H9 (cell line): ENCODE data around the gene ARID2. TPM values are rescaled to one million over a fixed set of nuclear protein-coding genes. Genes with fewer than 3 reads are reported as not detected.

ENCODE experiments used
- DNase-seq: peaks from one replicate; pipeline ENCODE4 v3.0.0-alpha.2; 2017
- H2AFZ ChIP-seq: one replicate; pipeline ENCODE4 v1.6.1; 2013; ENCODE audit warnings: mild to moderate bottlenecking, low read length, control low read depth, moderate library complexity
- H2AK5ac ChIP-seq: 2 replicates; pipeline ENCODE4 v1.6.1; 2013; ENCODE audit warnings: low read length, control low read depth, mixed read lengths; ENCODE audit not compliant: insufficient read length
- H2BK120ac ChIP-seq: one replicate; pipeline ENCODE4 v1.6.1; 2013; ENCODE audit warnings: low read depth, mild to moderate bottlenecking, low read length, control low read depth, inconsistent platforms; ENCODE audit not compliant: poor library complexity, severe bottlenecking
- H2BK12ac ChIP-seq: 2 replicates; pipeline ENCODE4 v1.6.1; 2013; ENCODE audit warnings: low read length, control low read depth, mixed read lengths, low read depth; ENCODE audit not compliant: insufficient read length
- H2BK15ac ChIP-seq: 2 replicates; pipeline ENCODE4 v1.6.1; 2013; ENCODE audit warnings: low read depth, low read length, control low read depth
- H2BK20ac ChIP-seq: one replicate; pipeline ENCODE4 v1.6.1; 2013; ENCODE audit warnings: low read depth, mild to moderate bottlenecking, low read length, control low read depth, inconsistent platforms; ENCODE audit not compliant: poor library complexity, severe bottlenecking
- H2BK5ac ChIP-seq: 2 replicates; pipeline ENCODE4 v1.6.1; 2013; ENCODE audit warnings: low read length, control low read depth, mixed read lengths; ENCODE audit not compliant: insufficient read length
- H3K14ac ChIP-seq: 2 replicates; pipeline ENCODE4 v1.6.1; 2013; ENCODE audit warnings: low read length, control low read depth; ENCODE audit not compliant: insufficient read depth
- H3K18ac ChIP-seq: 2 replicates; pipeline ENCODE4 v1.6.1; 2013; ENCODE audit warnings: low read depth, mild to moderate bottlenecking, mixed read lengths, low read length, control low read depth; ENCODE audit not compliant: insufficient read length
- H3K23ac ChIP-seq: 2 replicates; pipeline ENCODE4 v1.6.1; 2013; ENCODE audit warnings: low read length, control low read depth, mixed read lengths, low read depth; ENCODE audit not compliant: insufficient read length
- H3K23me2 ChIP-seq: 2 replicates; pipeline ENCODE4 v1.6.1; 2013; ENCODE audit warnings: low read depth, mild to moderate bottlenecking, mixed read lengths, low read length, control low read depth; ENCODE audit not compliant: insufficient read length, poor library complexity, severe bottlenecking
- H3K27ac ChIP-seq: 2 replicates; pipeline ENCODE4 v1.5.1; 2013; ENCODE audit warnings: low read length, control low read depth, mixed read lengths, low read depth; ENCODE audit not compliant: insufficient read length
- H3K27me3 ChIP-seq: 2 replicates; pipeline ENCODE4 v1.6.1; 2013; ENCODE audit warnings: low read length, control low read depth, inconsistent platforms; ENCODE audit not compliant: insufficient read depth
- H3K4ac ChIP-seq: 2 replicates; pipeline ENCODE4 v1.6.1; 2013; ENCODE audit warnings: low read depth, mild to moderate bottlenecking, control low read depth, inconsistent platforms, low read length, moderate library complexity
- H3K4me1 ChIP-seq: 2 replicates; pipeline ENCODE4 v1.6.1; 2013; ENCODE audit warnings: low read length, control low read depth, inconsistent platforms; ENCODE audit not compliant: insufficient read depth
- H3K4me2 ChIP-seq: 2 replicates; pipeline ENCODE4 v1.6.1; 2013; ENCODE audit warnings: low read length, control low read depth, mixed read lengths; ENCODE audit not compliant: insufficient read length, insufficient read depth
- H3K56ac ChIP-seq: 2 replicates; pipeline ENCODE4 v1.6.1; 2013; ENCODE audit warnings: low read depth, mild to moderate bottlenecking, mixed read lengths, low read length, control low read depth; ENCODE audit not compliant: insufficient read length
- H3K79me1 ChIP-seq: 2 replicates; pipeline ENCODE4 v1.6.1; 2013; ENCODE audit warnings: low read depth, mild to moderate bottlenecking, moderate library complexity, low read length, control low read depth, inconsistent platforms; ENCODE audit not compliant: insufficient read depth, poor library complexity, severe bottlenecking
- H3K79me2 ChIP-seq: 2 replicates; pipeline ENCODE4 v1.6.1; 2013; ENCODE audit warnings: low read length, control low read depth, inconsistent platforms; ENCODE audit not compliant: insufficient read depth
- H3K9ac ChIP-seq: 2 replicates; pipeline ENCODE4 v1.6.1; 2013; ENCODE audit warnings: low read length, control low read depth, mixed read lengths; ENCODE audit not compliant: insufficient read length; ENCODE audit errors: extremely low read depth
- H3K9me3 ChIP-seq: one replicate; pipeline ENCODE4 v1.6.1; 2013; ENCODE audit warnings: low read depth, low read length, inconsistent platforms; ENCODE audit not compliant: control insufficient read depth
- H3T11ph ChIP-seq: one replicate; pipeline ENCODE4 v1.6.1; 2013; ENCODE audit warnings: mild to moderate bottlenecking, low read length, control low read depth, inconsistent platforms
- H4K20me1 ChIP-seq: one replicate; pipeline ENCODE4 v1.6.1; 2013; ENCODE audit not compliant: control insufficient read depth, insufficient read length, insufficient read depth
- H4K5ac ChIP-seq: 2 replicates; pipeline ENCODE4 v1.6.1; 2013; ENCODE audit warnings: low read depth, mild to moderate bottlenecking, mixed read lengths, low read length, control low read depth; ENCODE audit not compliant: insufficient read length
- H4K8ac ChIP-seq: replicated peaks from 2 replicates; pipeline ENCODE4 v1.6.1; 2013; ENCODE audit warnings: low read length, control low read depth, mixed read lengths, low read depth; ENCODE audit not compliant: insufficient read length
- H4K91ac ChIP-seq: 2 replicates; pipeline ENCODE4 v1.6.1; 2013; ENCODE audit warnings: low read depth, mild to moderate bottlenecking, moderate library complexity, mixed read lengths, low read length, control low read depth; ENCODE audit not compliant: insufficient read length
- H3K27ac Mint-ChIP-seq, 3 experiments: 2 replicates in 2 of 3; 3 replicates in 1 of 3; pipeline ENCODE4 v1.8.0; 2020 to 2021; ENCODE audit warnings: mixed read lengths in 3 of 3, mild to moderate bottlenecking in 1 of 3, moderate library complexity in 1 of 3
- H3K27me3 Mint-ChIP-seq: 2 replicates; pipeline ENCODE4 v1.8.0; 2021; ENCODE audit warnings: low read depth, mild to moderate bottlenecking, moderate library complexity, mixed read lengths
- H3K36me3 Mint-ChIP-seq, 3 experiments: 2 replicates in 2 of 3; 3 replicates in 1 of 3; pipeline ENCODE4 v1.8.0; 2020 to 2021; ENCODE audit warnings: low read depth in 3 of 3, mixed read lengths in 3 of 3; ENCODE audit not compliant: insufficient read depth in 1 of 3
- H3K4me1 Mint-ChIP-seq, 2 experiments: 2 replicates each; pipeline ENCODE4 v1.8.0; 2020; ENCODE audit warnings: mixed read lengths in 2 of 2
- H3K4me3 Mint-ChIP-seq, 2 experiments: 2 replicates in 1 of 2; 3 replicates in 1 of 2; pipeline ENCODE4 v1.8.0; 2020 to 2021; ENCODE audit warnings: mild to moderate bottlenecking in 2 of 2, mixed read lengths in 2 of 2, moderate library complexity in 1 of 2
- H3K9me3 Mint-ChIP-seq, 2 experiments: 2 replicates in 1 of 2; 3 replicates in 1 of 2; pipeline ENCODE4 v1.8.0; 2020; ENCODE audit warnings: mild to moderate bottlenecking in 2 of 2, mixed read lengths in 2 of 2, moderate library complexity in 1 of 2
- WGBS: extraction: QIAGEN DNeasy Blood & Tissue Kit; methylation state at CpG from one replicate; pipeline ENCODE4 v1.1.7; 2013; ENCODE audit warnings: missing lambda C conversion rate, low lambda C conversion rate, mixed read lengths; ENCODE audit not compliant: insufficient read length; ENCODE audit errors: extremely low coverage; 5-methylcytosine and 5-hydroxymethylcytosine counted together
- total RNA-seq: library from RNA; stranded (reverse); gene quantifications from 2 replicates; pipeline ENCODE4 v1.2.1, GENCODE V29; 2021
- TF ChIP-seq, protein P1 (sequence below): fragments of 200-600 bp; sonication (generic); conservative IDR thresholded peaks from 3 replicates; pipeline ENCODE4 v1.8.0; 2021; ENCODE audit warnings: antibody characterized with exemption, mild to moderate bottlenecking

The ARID2 gene
- total RNA-seq, 1 experiment from 2014 or later = 63.8 TPM

DNA sequence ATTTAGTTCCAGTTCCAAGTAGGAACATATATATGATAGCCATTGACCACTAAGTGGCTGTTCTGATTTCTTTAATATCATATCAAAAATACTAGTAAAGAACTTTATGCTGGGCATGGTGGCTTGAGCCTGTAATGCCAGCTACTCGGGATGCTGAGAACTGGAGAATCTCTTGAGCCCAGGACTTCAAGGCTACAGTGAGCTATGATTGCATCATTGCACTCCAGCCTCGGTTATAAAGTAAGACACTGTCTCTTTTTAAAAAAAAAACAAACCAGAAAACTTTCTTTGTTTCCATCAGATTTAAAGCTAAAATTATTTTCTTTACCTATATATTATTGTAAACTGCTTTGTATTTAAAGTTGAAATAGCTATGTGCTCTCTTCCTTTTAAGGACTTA lies 133.8 kb downstream of the ARID2 start:
- TF ChIP-seq, protein P1, sequence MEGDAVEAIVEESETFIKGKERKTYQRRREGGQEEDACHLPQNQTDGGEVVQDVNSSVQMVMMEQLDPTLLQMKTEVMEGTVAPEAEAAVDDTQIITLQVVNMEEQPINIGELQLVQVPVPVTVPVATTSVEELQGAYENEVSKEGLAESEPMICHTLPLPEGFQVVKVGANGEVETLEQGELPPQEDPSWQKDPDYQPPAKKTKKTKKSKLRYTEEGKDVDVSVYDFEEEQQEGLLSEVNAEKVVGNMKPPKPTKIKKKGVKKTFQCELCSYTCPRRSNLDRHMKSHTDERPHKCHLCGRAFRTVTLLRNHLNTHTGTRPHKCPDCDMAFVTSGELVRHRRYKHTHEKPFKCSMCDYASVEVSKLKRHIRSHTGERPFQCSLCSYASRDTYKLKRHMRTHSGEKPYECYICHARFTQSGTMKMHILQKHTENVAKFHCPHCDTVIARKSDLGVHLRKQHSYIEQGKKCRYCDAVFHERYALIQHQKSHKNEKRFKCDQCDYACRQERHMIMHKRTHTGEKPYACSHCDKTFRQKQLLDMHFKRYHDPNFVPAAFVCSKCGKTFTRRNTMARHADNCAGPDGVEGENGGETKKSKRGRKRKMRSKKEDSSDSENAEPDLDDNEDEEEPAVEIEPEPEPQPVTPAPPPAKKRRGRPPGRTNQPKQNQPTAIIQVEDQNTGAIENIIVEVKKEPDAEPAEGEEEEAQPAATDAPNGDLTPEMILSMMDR = no peak
- DNase-seq = no peak
- Histone ChIP-seq H3K79me1 (no peaks in the 10 kb centered on the region), H3K9me3 (no peaks in the 10 kb centered on the region), H3K23me2 (no peaks in the 10 kb centered on the region), H3K4me2 (no peak overlapping the region), H2BK120ac (no peak overlapping the region), H4K91ac (no peak overlapping the region), H4K8ac (no peak overlapping the region), H3K27me3 (no peaks in the 10 kb centered on the region), H3K4me1 (no peaks in the 10 kb centered on the region), H3K4ac (no peak overlapping the region), H3K56ac (no peak overlapping the region), H2BK20ac (no peak overlapping the region), H3K27ac (no peak overlapping the region), H3K79me2 (no peaks in the 10 kb centered on the region), H2BK12ac (no peak overlapping the region), H3K18ac (no peak overlapping the region), H3K14ac (no peak overlapping the region), H2AK5ac (no peak overlapping the region), H2BK5ac (no peak overlapping the region), H4K5ac (no peak overlapping the region), H3K9ac (no peak overlapping the region), H3T11ph (no peak overlapping the region), H2BK15ac (no peak overlapping the region), H4K20me1 (no peaks in the 10 kb centered on the region), H3K23ac (no peak overlapping the region), H2AFZ (no peak overlapping the region)
- H3K27ac Mint-ChIP-seq = no peak overlapping the region
- H3K9me3 Mint-ChIP-seq = no peaks in the 10 kb centered on the region
- no peaks in the 10 kb centered on the region for H3K4me1 Mint-ChIP-seq
- no CpG with 5 or more reads among the region's 2 CpGs for WGBS
- H3K4me3 Mint-ChIP-seq = no peak overlapping the region
- no peaks in the 10 kb centered on the region for H3K27me3 Mint-ChIP-seq
- H3K36me3 Mint-ChIP-seq = peaks cover 12 to 41% (median 39%) of the 10 kb centered on the region in 3 experiments; a peak in 6 of 7 replicates
